ENCODE data around the gene CFAP74.

- TF ChIP-seq CTCF (IDR thresholded peaks at IDR 0.05) (no peak), HDAC2 (IDR thresholded peaks at IDR 0.05) (no peak), ZFP36 (IDR thresholded peaks at IDR 0.05; ENCODE audit: borderline replicate concordance, partially characterized antibody) (no peak), ATOH8 (CRISPR knock-in tag; IDR thresholded peaks at IDR 0.05; ENCODE audit: low read depth) (no peak)
Measured at GRCh38 chr1:2036287-2036686, 32.7 kb upstream of the CFAP74 start.
